ENCODE results near the gene COG5. TPM values are rescaled to one million over a fixed set of nuclear protein-coding genes. Genes with fewer than 3 reads are reported as not detected.

COG5 gene
- total RNA-seq, 2 experiments from 2014 or later: 40.9 to 60.2 TPM

DNA sequence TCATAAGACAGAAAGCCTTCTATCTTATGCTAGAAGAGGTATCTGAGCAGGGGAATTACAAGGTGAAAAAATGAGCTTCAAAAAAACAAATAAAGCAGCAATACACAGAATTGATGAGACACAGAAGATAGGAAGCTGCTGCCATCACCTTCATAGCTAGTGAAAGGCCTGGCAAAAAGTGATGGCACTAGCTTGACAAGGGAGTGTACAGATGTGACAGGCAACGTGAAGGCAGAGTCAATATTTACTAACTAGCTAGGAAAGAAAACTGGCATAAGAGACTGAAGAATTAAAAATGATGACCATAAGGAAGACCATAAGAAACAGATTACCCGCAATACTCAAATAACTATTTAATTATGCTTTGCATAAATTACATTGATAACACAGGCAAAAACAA lies 84.4 kb downstream of the COG5 start:
- Histone ChIP-seq H3K4me2 (ENCODE audit: low read length) (no peak overlapping the region), H3K4me3 (ENCODE audit: low read depth, low read length, poor library complexity, severe bottlenecking) (no peak overlapping the region), H3K79me2 (ENCODE audit: insufficient read depth, low read depth, low read length) (no peaks in the 10 kb centered on the region), H4K20me1 (ENCODE audit: insufficient read depth, low read length) (no peaks in the 10 kb centered on the region; the same call in 1 of the 2 replicates), H3K9me3 (ENCODE audit: low read length) (no peaks in the 10 kb centered on the region), H3K9me2 (ENCODE audit: insufficient read depth, low read length) (no peaks in the 10 kb centered on the region), H3K27ac (ENCODE audit: low read depth, low read length, poor library complexity, severe bottlenecking) (no peak overlapping the region), H3K4me1 (ENCODE audit: insufficient read depth, low read length, poor library complexity, severe bottlenecking) (no peaks in the 10 kb centered on the region), H3K36me3 (ENCODE audit: insufficient read depth, low read length) (no peaks in the 10 kb centered on the region), H2AFZ (ENCODE audit: low read length) (no peak overlapping the region)
- TF ChIP-seq, protein P1, sequence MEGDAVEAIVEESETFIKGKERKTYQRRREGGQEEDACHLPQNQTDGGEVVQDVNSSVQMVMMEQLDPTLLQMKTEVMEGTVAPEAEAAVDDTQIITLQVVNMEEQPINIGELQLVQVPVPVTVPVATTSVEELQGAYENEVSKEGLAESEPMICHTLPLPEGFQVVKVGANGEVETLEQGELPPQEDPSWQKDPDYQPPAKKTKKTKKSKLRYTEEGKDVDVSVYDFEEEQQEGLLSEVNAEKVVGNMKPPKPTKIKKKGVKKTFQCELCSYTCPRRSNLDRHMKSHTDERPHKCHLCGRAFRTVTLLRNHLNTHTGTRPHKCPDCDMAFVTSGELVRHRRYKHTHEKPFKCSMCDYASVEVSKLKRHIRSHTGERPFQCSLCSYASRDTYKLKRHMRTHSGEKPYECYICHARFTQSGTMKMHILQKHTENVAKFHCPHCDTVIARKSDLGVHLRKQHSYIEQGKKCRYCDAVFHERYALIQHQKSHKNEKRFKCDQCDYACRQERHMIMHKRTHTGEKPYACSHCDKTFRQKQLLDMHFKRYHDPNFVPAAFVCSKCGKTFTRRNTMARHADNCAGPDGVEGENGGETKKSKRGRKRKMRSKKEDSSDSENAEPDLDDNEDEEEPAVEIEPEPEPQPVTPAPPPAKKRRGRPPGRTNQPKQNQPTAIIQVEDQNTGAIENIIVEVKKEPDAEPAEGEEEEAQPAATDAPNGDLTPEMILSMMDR (conservative IDR thresholded peaks at IDR 0.05; ENCODE audit: low read length): no peak
- no peak for TF ChIP-seq EZH2phosphoT487 (IDR thresholded peaks at IDR 0.05; ENCODE audit: borderline replicate concordance, low read depth, low read length)
- intact Hi-C loops (cut with micrococcal nuclease; ENCODE audit: unreplicated experiment): no loop called here
- POLR2A ChIA-PET: interaction anchor here (0.5 to 1.7 kb wide), 4 partner anchors 13 to 716 kb away, joined by 3 to 5 read pairs (median 4); no protein-coding TSS in a partner anchor
- no peak for DNase-seq (ENCODE audit: low spot score)
- BruUV-seq (replicated peaks): no TSS peak
- CTCF ChIA-PET (ENCODE audit: unreplicated experiment): no interaction called here

DNA sequence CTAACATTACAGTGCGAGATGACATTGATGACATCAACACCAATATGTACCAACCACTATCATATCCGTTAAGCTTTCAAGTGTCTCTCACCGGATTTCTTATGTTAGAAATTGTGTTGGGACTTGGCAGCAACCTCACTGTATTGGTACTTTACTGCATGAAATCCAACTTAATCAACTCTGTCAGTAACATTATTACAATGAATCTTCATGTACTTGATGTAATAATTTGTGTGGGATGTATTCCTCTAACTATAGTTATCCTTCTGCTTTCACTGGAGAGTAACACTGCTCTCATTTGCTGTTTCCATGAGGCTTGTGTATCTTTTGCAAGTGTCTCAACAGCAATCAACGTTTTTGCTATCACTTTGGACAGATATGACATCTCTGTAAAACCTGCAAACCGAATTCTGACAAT lies 89.6 kb downstream of the COG5 start:
- BruUV-seq (replicated peaks): no TSS peak
- H3K27ac ChIP-seq (ENCODE audit: low read depth, low read length, poor library complexity, severe bottlenecking): no peak overlapping the region
- H3K36me3 ChIP-seq (ENCODE audit: insufficient read depth, low read length): no peaks in the 10 kb centered on the region
- no peaks in the 10 kb centered on the region for H3K9me2 ChIP-seq (ENCODE audit: insufficient read depth, low read length)
- TF ChIP-seq EZH2phosphoT487 (IDR thresholded peaks at IDR 0.05; ENCODE audit: borderline replicate concordance, low read depth, low read length): no peak
- TF ChIP-seq, protein P1 (conservative IDR thresholded peaks at IDR 0.05; ENCODE audit: low read length): no peak
- intact Hi-C loops (cut with micrococcal nuclease; ENCODE audit: unreplicated experiment): no loop called here
- no peak overlapping the region for H3K4me3 ChIP-seq (ENCODE audit: low read depth, low read length, poor library complexity, severe bottlenecking)
- no peak for DNase-seq (ENCODE audit: low spot score)
- no peaks in the 10 kb centered on the region for H3K79me2 ChIP-seq (ENCODE audit: insufficient read depth, low read depth, low read length)
- H3K4me2 ChIP-seq (ENCODE audit: low read length): no peak overlapping the region
- H3K9me3 ChIP-seq (ENCODE audit: low read length): no peaks in the 10 kb centered on the region
- CTCF ChIA-PET (ENCODE audit: unreplicated experiment): no interaction called here
- no peaks in the 10 kb centered on the region for H4K20me1 ChIP-seq (ENCODE audit: insufficient read depth, low read length)
- POLR2A ChIA-PET: interaction anchor here (1.0 kb wide), 3 partner anchors 10 to 78 kb away, joined by 3 read pairs; no protein-coding TSS in a partner anchor
- no peak overlapping the region for H2AFZ ChIP-seq (ENCODE audit: low read length)
- H3K4me1 ChIP-seq (ENCODE audit: insufficient read depth, low read length, poor library complexity, severe bottlenecking): no peaks in the 10 kb centered on the region

DNA sequence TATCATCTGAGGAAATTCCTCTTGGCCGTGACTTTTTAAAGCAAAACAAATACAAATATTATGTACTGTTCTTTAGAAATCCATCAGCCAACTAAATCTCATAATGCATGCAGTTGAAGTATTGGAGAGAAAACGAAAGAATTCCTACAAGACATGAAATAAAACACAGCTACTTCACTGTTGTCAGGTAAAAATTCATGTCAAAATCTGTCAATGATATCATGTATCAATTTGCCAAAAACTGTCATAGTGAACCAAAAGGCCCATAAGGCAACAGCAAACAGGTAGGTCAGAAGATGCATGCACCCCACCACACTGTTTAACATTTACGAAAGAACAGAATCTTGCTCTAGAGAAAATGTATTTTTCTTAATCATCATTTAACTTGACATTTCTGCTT lies 91.6 kb downstream of the COG5 start:
- Histone ChIP-seq H3K4me2 (ENCODE audit: low read length) (no peak overlapping the region), H3K79me2 (ENCODE audit: insufficient read depth, low read depth, low read length) (no peaks in the 10 kb centered on the region), H3K36me3 (ENCODE audit: insufficient read depth, low read length) (no peaks in the 10 kb centered on the region), H4K20me1 (ENCODE audit: insufficient read depth, low read length) (no peaks in the 10 kb centered on the region), H3K9me2 (ENCODE audit: insufficient read depth, low read length) (no peaks in the 10 kb centered on the region), H3K27ac (ENCODE audit: low read depth, low read length, poor library complexity, severe bottlenecking) (no peak overlapping the region), H3K9me3 (ENCODE audit: low read length) (no peaks in the 10 kb centered on the region), H3K4me3 (ENCODE audit: low read depth, low read length, poor library complexity, severe bottlenecking) (no peak overlapping the region), H3K4me1 (ENCODE audit: insufficient read depth, low read length, poor library complexity, severe bottlenecking) (no peaks in the 10 kb centered on the region), H2AFZ (ENCODE audit: low read length) (no peak overlapping the region)
- intact Hi-C loops (cut with micrococcal nuclease; ENCODE audit: unreplicated experiment): no loop called here
- TF ChIP-seq, protein P1 (conservative IDR thresholded peaks at IDR 0.05; ENCODE audit: low read length): no peak
- TF ChIP-seq EZH2phosphoT487 (IDR thresholded peaks at IDR 0.05; ENCODE audit: borderline replicate concordance, low read depth, low read length): no peak
- no peak for DNase-seq (ENCODE audit: low spot score)
- no TSS peak for BruUV-seq (replicated peaks)
- POLR2A ChIA-PET: interaction anchor here (0.6 to 1.1 kb wide), 5 partner anchors 9 to 367 kb away, joined by 3 to 5 read pairs (median 3); partner anchors contain the start of gene HBP1
- CTCF ChIA-PET (ENCODE audit: unreplicated experiment): no interaction called here

Measured in OCI-LY7 (cell line).